ENCODE measurements around the gene MPHOSPH6. TPM values are rescaled to one million over a fixed set of nuclear protein-coding genes. Genes with fewer than 3 reads are reported as not detected.
A peak's percentile ranks its signal among the peaks of the same experiment; 100 is the strongest.
"Not testable (repeated sequence)": the region's sequence is repeated elsewhere in the genome, so short reads cannot be mapped to it uniquely, and the experiment has no call there.

The MPHOSPH6 gene
- polyA plus RNA-seq (2013, experiment 1 of 2) = 57.1 TPM
- polyA plus RNA-seq (2013, experiment 2 of 2) = 62.8 TPM

GRCh38 chr16:82169861-82170845 is at the start of gene MPHOSPH6:
TSS of gene MPHOSPH6 (minus strand) at chr16:82170224. CDS start at chr16:82170175, 49 bp downstream.
- Histone ChIP-seq H2BK120ac (ENCODE audit: low read depth, low read length) (peak within 1 kb of the TSS; percentile 89), H3K9me3 (ENCODE audit: control insufficient read depth, low read length) (no peaks in the 10 kb centered on the region), H2BK12ac (ENCODE audit: low read length in 2 of 2) (peak within 1 kb of the TSS; percentile 87 to 97), H4K91ac (ENCODE audit: low read length) (no peak within 1 kb of the TSS), H3K23ac (ENCODE audit: low read length in 2 of 2) (peak within 1 kb of the TSS in 1 of 2 experiments; percentile 23), H3K4me3 (ENCODE audit: insufficient read depth in 1 of 2, low read depth in 1 of 2, low read length in 2 of 2) (peak within 1 kb of the TSS; percentile 77 to 95), H3K9ac (ENCODE audit: low read length) (peak within 1 kb of the TSS; percentile 95), H2BK5ac (ENCODE audit: low read depth, low read length, poor library complexity, severe bottlenecking) (peak within 1 kb of the TSS; percentile 9), H3K27me3 (ENCODE audit: control insufficient read depth in 1 of 2, insufficient read depth in 1 of 2, low read length in 2 of 2) (peaks cover 0 to 20% of the 10 kb centered on the region in 2 experiments), H3K4ac (ENCODE audit: low read depth in 1 of 2, low read length in 2 of 2) (peak within 1 kb of the TSS in 1 of 2 experiments; percentile 75), H3K18ac (ENCODE audit: low read depth in 1 of 2, low read length in 2 of 2) (peak within 1 kb of the TSS; percentile 73 to 98), H3K14ac (ENCODE audit: low read length in 2 of 2) (peak within 1 kb of the TSS in 1 of 2 experiments; percentile 35), H3K36me3 (ENCODE audit: control insufficient read depth in 1 of 2, insufficient read depth in 2 of 2, low read depth in 1 of 2, low read length in 2 of 2) (peaks cover 3 to 26% of the 10 kb centered on the region in 2 experiments), H3K27ac (ENCODE audit: low read length, poor library complexity, severe bottlenecking) (peak within 1 kb of the TSS; percentile 34), H2AFZ (ENCODE audit: low read depth, low read length) (peak within 1 kb of the TSS; percentile 90), H3K79me1 (replicated peaks; ENCODE audit: low read length, poor library complexity, severe bottlenecking) (peaks cover 27% of the 10 kb centered on the region), H3K4me1 (ENCODE audit: control insufficient read depth, insufficient read depth, low read depth, low read length) (peaks cover 8% of the 10 kb centered on the region), H3K4me2 (ENCODE audit: low read length, poor library complexity, severe bottlenecking) (peak within 1 kb of the TSS; percentile 100), H2AK5ac (ENCODE audit: low read length, severe bottlenecking) (no peak within 1 kb of the TSS), H2BK15ac (ENCODE audit: low read depth, poor library complexity, severe bottlenecking) (peak within 1 kb of the TSS; percentile 75), H4K8ac (ENCODE audit: low read length) (peak within 1 kb of the TSS; percentile 87)
- DNase-seq = peak; percentile 91
- under 1% methylated on average over 80 of the region's 89 CpGs for WGBS

- H2BK120ac ChIP-seq (ENCODE audit: low read depth, low read length) = peak overlapping the region; percentile 49
- H3K18ac ChIP-seq (ENCODE audit: low read depth in 1 of 2, low read length in 2 of 2) = no peak overlapping the region
- H3K4ac ChIP-seq (ENCODE audit: low read depth in 1 of 2, low read length in 2 of 2) = no peak overlapping the region
- no peak overlapping the region for H3K27ac ChIP-seq (ENCODE audit: low read length, poor library complexity, severe bottlenecking)
- H3K79me1 ChIP-seq (replicated peaks; ENCODE audit: low read length, poor library complexity, severe bottlenecking) = no peaks in the 10 kb centered on the region
- H3K36me3 ChIP-seq (ENCODE audit: control insufficient read depth in 1 of 2, insufficient read depth in 2 of 2, low read depth in 1 of 2, low read length in 2 of 2) = no peaks in the 10 kb centered on the region
- DNase-seq = no peak
- H3K4me3 ChIP-seq (ENCODE audit: insufficient read depth in 1 of 2, low read depth in 1 of 2, low read length in 2 of 2) = no peak overlapping the region
- no peak overlapping the region for H2BK12ac ChIP-seq (ENCODE audit: low read length in 2 of 2)
- no peak overlapping the region for H3K9ac ChIP-seq (ENCODE audit: low read length)
- 79% methylated on average over 12 of the region's 12 CpGs for WGBS
- H3K4me2 ChIP-seq (ENCODE audit: low read length, poor library complexity, severe bottlenecking) = no peak overlapping the region
- no peak overlapping the region for H3K14ac ChIP-seq (ENCODE audit: low read length in 2 of 2)
- H2AFZ ChIP-seq (ENCODE audit: low read depth, low read length) = no peak overlapping the region
- no peak overlapping the region for H3K23ac ChIP-seq (ENCODE audit: low read length in 2 of 2)
- no peak overlapping the region for H4K91ac ChIP-seq (ENCODE audit: low read length)
- no peak overlapping the region for H2AK5ac ChIP-seq (ENCODE audit: low read length, severe bottlenecking)
- no peaks in the 10 kb centered on the region for H3K9me3 ChIP-seq (ENCODE audit: control insufficient read depth, low read length)
- H2BK15ac ChIP-seq (ENCODE audit: low read depth, poor library complexity, severe bottlenecking) = no peak overlapping the region
- peaks cover 5% of the 10 kb centered on the region for H3K4me1 ChIP-seq (ENCODE audit: control insufficient read depth, insufficient read depth, low read depth, low read length)
- H2BK5ac ChIP-seq (ENCODE audit: low read depth, low read length, poor library complexity, severe bottlenecking) = no peak overlapping the region
- no peak overlapping the region for H4K8ac ChIP-seq (ENCODE audit: low read length)
- H3K27me3 ChIP-seq (ENCODE audit: control insufficient read depth in 1 of 2, insufficient read depth in 1 of 2, low read length in 2 of 2) = peaks cover 9 to 12% of the 10 kb centered on the region in 2 experiments
Measured at GRCh38 chr16:82219298-82219697, 49.3 kb upstream of the MPHOSPH6 start.

- H2AFZ ChIP-seq (ENCODE audit: low read depth, low read length); H3K23ac ChIP-seq (ENCODE audit: low read length in 2 of 2); H3K4me3 ChIP-seq (ENCODE audit: insufficient read depth in 1 of 2, low read depth in 1 of 2, low read length in 2 of 2); H3K4me2 ChIP-seq (ENCODE audit: low read length, poor library complexity, severe bottlenecking); H3K4ac ChIP-seq (ENCODE audit: low read depth in 1 of 2, low read length in 2 of 2); H2BK15ac ChIP-seq (ENCODE audit: low read depth, poor library complexity, severe bottlenecking); H2BK120ac ChIP-seq (ENCODE audit: low read depth, low read length); H3K4me1 ChIP-seq (ENCODE audit: control insufficient read depth, insufficient read depth, low read depth, low read length); H3K79me1 ChIP-seq (replicated peaks; ENCODE audit: low read length, poor library complexity, severe bottlenecking); H3K18ac ChIP-seq (ENCODE audit: low read depth in 1 of 2, low read length in 2 of 2); H3K27ac ChIP-seq (ENCODE audit: low read length, poor library complexity, severe bottlenecking); H2BK12ac ChIP-seq (ENCODE audit: low read length in 2 of 2); H2AK5ac ChIP-seq (ENCODE audit: low read length, severe bottlenecking); H2BK5ac ChIP-seq (ENCODE audit: low read depth, low read length, poor library complexity, severe bottlenecking); H3K9me3 ChIP-seq (ENCODE audit: control insufficient read depth, low read length); H4K8ac ChIP-seq (ENCODE audit: low read length); H3K27me3 ChIP-seq (ENCODE audit: control insufficient read depth in 1 of 2, insufficient read depth in 1 of 2, low read length in 2 of 2); H3K14ac ChIP-seq (ENCODE audit: low read length in 2 of 2); DNase-seq; H3K9ac ChIP-seq (ENCODE audit: low read length); H3K36me3 ChIP-seq (ENCODE audit: control insufficient read depth in 1 of 2, insufficient read depth in 2 of 2, low read depth in 1 of 2, low read length in 2 of 2); H4K91ac ChIP-seq (ENCODE audit: low read length): not testable (repeated sequence)
- 75% methylated on average over 9 of the region's 9 CpGs for WGBS
Measured at GRCh38 chr16:82209314-82209713, 39.3 kb upstream of the MPHOSPH6 start.

- no peak overlapping the region for H3K4ac ChIP-seq (ENCODE audit: low read depth in 1 of 2, low read length in 2 of 2)
- H4K8ac ChIP-seq (ENCODE audit: low read length) = no peak overlapping the region
- peaks cover 0 to 12% of the 10 kb centered on the region in 2 experiments for H3K27me3 ChIP-seq (ENCODE audit: control insufficient read depth in 1 of 2, insufficient read depth in 1 of 2, low read length in 2 of 2)
- H2AFZ ChIP-seq (ENCODE audit: low read depth, low read length) = no peak overlapping the region
- no peaks in the 10 kb centered on the region for H3K9me3 ChIP-seq (ENCODE audit: control insufficient read depth, low read length)
- no peak overlapping the region for H2BK120ac ChIP-seq (ENCODE audit: low read depth, low read length)
- H3K9ac ChIP-seq (ENCODE audit: low read length) = no peak overlapping the region
- H3K4me2 ChIP-seq (ENCODE audit: low read length, poor library complexity, severe bottlenecking) = no peak overlapping the region
- H2BK5ac ChIP-seq (ENCODE audit: low read depth, low read length, poor library complexity, severe bottlenecking) = no peak overlapping the region
- peak overlapping the region in 1 of 2 experiments; percentile 14 for H3K14ac ChIP-seq (ENCODE audit: low read length in 2 of 2)
- no peaks in the 10 kb centered on the region for H3K79me1 ChIP-seq (replicated peaks; ENCODE audit: low read length, poor library complexity, severe bottlenecking)
- H3K27ac ChIP-seq (ENCODE audit: low read length, poor library complexity, severe bottlenecking) = no peak overlapping the region
- no peaks in the 10 kb centered on the region for H3K4me1 ChIP-seq (ENCODE audit: control insufficient read depth, insufficient read depth, low read depth, low read length)
- H3K36me3 ChIP-seq (ENCODE audit: control insufficient read depth in 1 of 2, insufficient read depth in 2 of 2, low read depth in 1 of 2, low read length in 2 of 2) = no peaks in the 10 kb centered on the region
- no peak overlapping the region for H4K91ac ChIP-seq (ENCODE audit: low read length)
- H2BK12ac ChIP-seq (ENCODE audit: low read length in 2 of 2) = no peak overlapping the region
- H2AK5ac ChIP-seq (ENCODE audit: low read length, severe bottlenecking) = no peak overlapping the region
- H3K18ac ChIP-seq (ENCODE audit: low read depth in 1 of 2, low read length in 2 of 2) = no peak overlapping the region
- no peak overlapping the region for H3K23ac ChIP-seq (ENCODE audit: low read length in 2 of 2)
- DNase-seq = no peak
- H3K4me3 ChIP-seq (ENCODE audit: insufficient read depth in 1 of 2, low read depth in 1 of 2, low read length in 2 of 2) = no peak overlapping the region
- H2BK15ac ChIP-seq (ENCODE audit: low read depth, poor library complexity, severe bottlenecking) = no peak overlapping the region
Measured at GRCh38 chr16:82203198-82203597, 33.2 kb upstream of the MPHOSPH6 start.

All from mesenchymal stem cell (in vitro differentiated cells and primary cell).